GM06990 (cell line): Measurements from ENCODE around the gene ABCC1.

Source experiments
- DNase-seq: peaks from one replicate; pipeline ENCODE4 v3.0.0-alpha.2; 2011; ENCODE audit not compliant: insufficient read length; ENCODE audit errors: extremely low read depth
- H3K27me3 ChIP-seq: replicated peaks from 2 replicates; pipeline ENCODE4 v1.6.0; 2011; ENCODE audit warnings: low read length; ENCODE audit not compliant: control insufficient read depth, insufficient read depth
- H3K36me3 ChIP-seq: 2 replicates; pipeline ENCODE4 v1.5.1; 2011; ENCODE audit warnings: low read length; ENCODE audit not compliant: control insufficient read depth, insufficient read depth
- H3K4me3 ChIP-seq: replicated peaks from 2 replicates; pipeline ENCODE4 v1.5.1; 2011; ENCODE audit warnings: low read depth, mild to moderate bottlenecking, control low read depth, low read length
- TF ChIP-seq, protein P1 (sequence below): IDR thresholded peaks from 2 replicates; pipeline ENCODE4 v1.5.1; 2011; ENCODE audit warnings: low read length, control low read depth, mild to moderate bottlenecking, inconsistent platforms; ENCODE audit not compliant: insufficient read depth, poor library complexity, severe bottlenecking

ABCC1 gene

DNA sequence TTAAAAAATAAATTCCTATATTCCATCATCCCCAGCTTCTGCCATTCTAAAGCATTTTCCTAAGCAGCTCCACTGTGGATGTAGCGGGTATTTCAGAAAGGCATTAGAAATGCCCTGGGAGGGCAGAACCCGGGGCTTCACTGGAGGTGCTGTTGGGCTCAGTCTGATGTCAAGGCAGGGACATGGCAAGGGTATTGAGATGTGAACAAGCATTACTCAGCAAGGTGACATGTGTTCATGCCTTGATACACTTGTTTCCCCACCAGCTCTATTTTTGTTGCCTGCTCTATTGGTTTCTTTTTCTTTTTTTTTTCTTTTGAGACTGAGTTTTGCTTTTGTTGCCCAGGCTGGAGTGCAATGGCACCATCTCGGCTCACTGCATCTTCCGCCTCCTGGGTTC, 35.7 kb downstream of the ABCC1 start:
- no peak overlapping the region for H3K4me3 ChIP-seq
- H3K27me3 ChIP-seq, result no peaks in the 10 kb centered on the region
- no peaks in the 10 kb centered on the region for H3K36me3 ChIP-seq
- TF ChIP-seq, protein P1, sequence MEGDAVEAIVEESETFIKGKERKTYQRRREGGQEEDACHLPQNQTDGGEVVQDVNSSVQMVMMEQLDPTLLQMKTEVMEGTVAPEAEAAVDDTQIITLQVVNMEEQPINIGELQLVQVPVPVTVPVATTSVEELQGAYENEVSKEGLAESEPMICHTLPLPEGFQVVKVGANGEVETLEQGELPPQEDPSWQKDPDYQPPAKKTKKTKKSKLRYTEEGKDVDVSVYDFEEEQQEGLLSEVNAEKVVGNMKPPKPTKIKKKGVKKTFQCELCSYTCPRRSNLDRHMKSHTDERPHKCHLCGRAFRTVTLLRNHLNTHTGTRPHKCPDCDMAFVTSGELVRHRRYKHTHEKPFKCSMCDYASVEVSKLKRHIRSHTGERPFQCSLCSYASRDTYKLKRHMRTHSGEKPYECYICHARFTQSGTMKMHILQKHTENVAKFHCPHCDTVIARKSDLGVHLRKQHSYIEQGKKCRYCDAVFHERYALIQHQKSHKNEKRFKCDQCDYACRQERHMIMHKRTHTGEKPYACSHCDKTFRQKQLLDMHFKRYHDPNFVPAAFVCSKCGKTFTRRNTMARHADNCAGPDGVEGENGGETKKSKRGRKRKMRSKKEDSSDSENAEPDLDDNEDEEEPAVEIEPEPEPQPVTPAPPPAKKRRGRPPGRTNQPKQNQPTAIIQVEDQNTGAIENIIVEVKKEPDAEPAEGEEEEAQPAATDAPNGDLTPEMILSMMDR, result no peak
- no peak for DNase-seq

DNA sequence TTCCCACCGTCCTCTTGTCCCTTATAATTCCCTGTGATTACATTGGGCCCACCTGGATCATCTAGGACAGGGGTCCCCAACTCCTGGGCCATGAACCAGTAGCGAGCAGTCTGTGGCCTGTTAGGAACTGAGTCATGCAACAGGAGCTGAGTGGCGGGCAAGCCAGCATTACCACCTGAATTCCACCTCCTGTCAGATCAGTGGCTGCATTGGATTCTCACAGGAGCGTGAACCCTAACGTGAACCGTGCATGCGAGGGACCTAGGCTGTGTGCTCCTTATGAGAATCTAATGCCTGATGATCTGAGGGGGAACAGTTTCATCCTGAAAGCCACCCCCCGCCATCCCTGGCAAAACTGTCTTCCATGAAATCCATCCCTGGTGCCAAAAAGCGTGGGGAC, 36.8 kb downstream of the ABCC1 start:
- H3K27me3 ChIP-seq, result no peaks in the 10 kb centered on the region
- H3K36me3 ChIP-seq, result no peaks in the 10 kb centered on the region
- no peak for DNase-seq
- no peak overlapping the region for H3K4me3 ChIP-seq
- TF ChIP-seq, protein P1, result no peak

DNA sequence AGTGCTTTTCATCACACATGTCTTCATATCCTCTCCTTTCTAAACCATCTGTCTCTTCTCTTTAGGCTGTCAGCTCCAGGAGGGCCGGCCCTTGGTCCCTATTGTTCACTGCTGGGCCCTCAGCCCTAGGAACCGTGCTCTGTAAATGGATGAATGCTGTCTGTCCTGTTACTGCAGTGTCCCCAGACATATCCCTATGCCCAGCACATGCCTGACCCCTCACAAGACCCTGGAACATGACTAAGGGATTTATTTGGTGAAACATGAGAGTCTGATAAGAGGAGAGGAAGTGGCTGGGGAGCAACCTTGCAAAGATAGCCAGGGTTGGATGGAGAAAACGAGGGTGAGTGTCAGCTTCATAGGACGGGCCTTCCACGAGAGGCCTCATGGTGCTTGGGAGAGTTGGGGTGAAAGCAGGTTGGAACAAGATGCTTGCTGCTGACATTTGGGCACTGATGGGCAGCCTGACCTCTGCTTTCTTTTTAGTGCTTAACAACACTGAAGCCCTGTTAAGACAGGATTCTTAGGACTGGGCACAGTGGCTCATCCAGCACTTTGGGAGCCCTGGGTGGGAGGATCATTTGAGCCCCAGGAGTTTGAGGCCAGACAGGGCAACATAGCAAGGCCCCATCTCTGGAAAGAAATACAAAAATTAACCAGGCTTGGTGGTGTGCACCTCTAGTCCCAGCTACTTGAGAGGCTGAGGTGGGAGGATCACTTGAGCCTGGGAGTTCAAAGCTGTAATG, 39.0 kb downstream of the ABCC1 start:
- TF ChIP-seq, protein P1, result no peak
- H3K27me3 ChIP-seq, result no peaks in the 10 kb centered on the region
- H3K4me3 ChIP-seq, result no peak overlapping the region
- H3K36me3 ChIP-seq, result peaks cover 3% of the 10 kb centered on the region; the same call in 1 of the 2 replicates
- no peak for DNase-seq

DNA sequence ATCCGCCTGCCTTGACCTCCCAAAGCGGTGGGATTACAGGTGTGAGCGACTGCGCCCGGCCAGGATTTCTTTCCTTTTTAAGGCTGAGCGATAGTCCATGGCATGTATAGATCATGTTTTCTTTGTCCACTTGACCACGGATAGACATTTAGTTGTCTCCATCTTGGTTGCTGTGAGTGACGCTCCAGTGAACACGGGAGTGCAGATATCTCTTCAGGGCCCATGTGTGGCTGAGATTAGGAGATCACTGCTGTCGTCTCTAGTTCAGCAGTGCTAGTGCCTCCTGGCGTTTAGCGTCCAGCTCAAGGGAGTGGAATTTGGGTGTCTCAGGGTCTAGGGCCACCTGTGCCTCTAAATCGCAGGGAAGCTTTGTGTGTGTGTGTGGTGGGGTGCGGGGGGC, 41.5 kb downstream of the ABCC1 start:
- Histone ChIP-seq H3K4me3 (no peak overlapping the region), H3K27me3 (no peaks in the 10 kb centered on the region), H3K36me3 (peaks cover 6% of the 10 kb centered on the region)
- TF ChIP-seq, protein P1, result no peak
- no peak for DNase-seq

DNA sequence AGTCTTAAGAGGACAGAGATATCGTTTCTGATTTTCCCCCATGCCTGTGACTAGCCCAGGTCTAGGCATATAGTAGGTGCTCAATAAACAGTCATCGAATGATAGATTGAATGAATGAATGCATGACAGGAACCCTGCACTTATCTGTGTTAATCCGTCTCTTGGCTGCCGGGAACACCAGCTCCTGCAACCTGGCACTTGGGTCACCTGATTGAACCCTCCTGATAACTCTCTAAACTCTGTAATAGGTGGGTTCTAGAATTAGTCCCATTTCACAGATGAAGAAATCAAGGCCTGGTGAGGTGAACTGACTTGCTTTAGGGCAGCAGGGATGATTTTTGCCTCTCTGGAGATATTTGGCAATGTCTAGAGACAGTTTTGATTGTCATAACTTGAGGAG, 43.7 kb downstream of the ABCC1 start:
- DNase-seq, result no peak
- Histone ChIP-seq H3K36me3 (peaks cover 6% of the 10 kb centered on the region), H3K27me3 (no peaks in the 10 kb centered on the region), H3K4me3 (no peak overlapping the region)
- TF ChIP-seq, protein P1, result no peak
